ENCODE measurements around the gene LZTS2. TPM values are rescaled to one million over a fixed set of nuclear protein-coding genes. Genes with fewer than 3 reads are reported as not detected.
"Not testable (repeated sequence)": the region's sequence is repeated elsewhere in the genome, so short reads cannot be mapped to it uniquely, and the experiment has no call there.

The LZTS2 gene
- total RNA-seq, 2 experiments from 2014 or later = 12.6 to 12.7 TPM

DNA sequence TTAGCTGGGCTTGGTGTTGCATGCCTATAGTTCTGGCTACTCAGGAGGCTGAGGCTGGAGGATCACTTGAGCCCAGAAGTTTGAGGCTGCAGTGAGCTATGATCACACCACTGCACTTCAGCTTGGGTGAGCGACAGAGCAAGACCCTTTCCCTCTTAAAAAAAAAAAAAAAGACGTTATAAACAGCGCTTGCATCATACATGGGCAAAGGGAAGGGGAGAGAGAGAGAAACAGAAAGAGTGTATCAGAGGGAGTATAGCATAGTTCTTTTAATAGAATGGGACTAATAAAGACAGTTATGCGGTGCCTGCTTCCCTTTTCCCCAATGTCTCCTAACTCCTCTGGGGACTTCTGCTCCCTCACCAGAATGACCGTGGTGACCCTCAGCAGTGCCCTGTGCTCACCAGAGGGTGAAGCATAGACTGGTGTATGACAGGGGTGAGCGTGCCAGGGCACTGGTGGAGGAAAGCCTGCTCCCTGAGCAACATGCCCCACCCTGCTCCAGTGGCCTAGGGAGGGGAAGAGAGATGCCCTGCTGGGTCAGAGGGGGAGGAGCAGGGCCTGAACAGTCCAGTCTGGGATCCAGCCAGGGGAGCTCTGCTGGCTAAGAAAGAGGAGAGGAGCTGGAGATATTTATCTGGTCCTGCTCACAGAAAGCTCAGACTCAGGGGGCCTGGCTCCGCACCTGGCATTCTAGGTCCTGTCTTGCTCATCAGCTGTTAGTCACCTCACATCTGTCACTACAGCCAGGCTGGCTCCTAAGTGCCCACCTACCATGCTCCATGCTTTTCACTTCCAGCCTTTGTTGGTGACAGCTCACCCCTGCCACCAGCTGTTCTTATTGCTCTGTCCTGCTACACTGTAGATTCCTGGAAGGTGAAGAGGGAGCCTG lies 29.1 kb downstream of the LZTS2 start:
- no peak for DNase-seq
- no peaks in the 10 kb centered on the region for H3K36me3 Mint-ChIP-seq
- H3K27ac Mint-ChIP-seq = no peak overlapping the region
- CTCF ChIA-PET = interaction anchor here (0.8 to 20.6 kb wide), 7 partner anchors 11 to 34 kb away, joined by 3 to 402 read pairs (median 11); partner anchors contain the start of genes KAZALD1 and LZTS2
- ATAC-seq = no peak
- peaks cover 18% of the 10 kb centered on the region for H3K27me3 Mint-ChIP-seq
- peaks cover 13% of the 10 kb centered on the region for H3K4me1 Mint-ChIP-seq
- H3K4me3 Mint-ChIP-seq = no peak overlapping the region
- H3K9me3 Mint-ChIP-seq (ENCODE audit: low read depth) = no peaks in the 10 kb centered on the region

GRCh38 chr10:101029520-101030295 lies 30.1 kb downstream of the LZTS2 start:
- ATAC-seq (no peak), DNase-seq (no peak)
- H3K9me3 Mint-ChIP-seq (ENCODE audit: low read depth) = no peaks in the 10 kb centered on the region
- no peak overlapping the region for H3K4me3 Mint-ChIP-seq
- CTCF ChIA-PET = interaction anchor here (0.8 to 20.6 kb wide), 8 partner anchors 9 to 32 kb away, joined by 3 to 402 read pairs (median 38); partner anchors contain the start of genes KAZALD1 and LZTS2
- peaks cover 15% of the 10 kb centered on the region for H3K4me1 Mint-ChIP-seq
- no peak overlapping the region for H3K27ac Mint-ChIP-seq
- H3K27me3 Mint-ChIP-seq = peaks cover 18% of the 10 kb centered on the region
- H3K36me3 Mint-ChIP-seq = no peaks in the 10 kb centered on the region

- Mint-ChIP-seq H3K4me1 (peaks cover 15% of the 10 kb centered on the region), H3K4me3 (peak overlapping the region; percentile 85), H3K9me3 (ENCODE audit: low read depth) (no peaks in the 10 kb centered on the region), H3K36me3 (no peaks in the 10 kb centered on the region), H3K27me3 (peaks cover 18% of the 10 kb centered on the region), H3K27ac (peak overlapping the region; percentile 91)
- CTCF ChIA-PET = interaction anchor here (0.8 to 20.6 kb wide), 10 partner anchors 9 to 118 kb away, joined by 3 to 402 read pairs (median 20); partner anchors contain the start of genes KAZALD1, LZTS2 and SLF2
- ATAC-seq (no peak), DNase-seq (no peak)
These were observed 31.0 kb downstream of the LZTS2 start for GRCh38 chr10:101030496-101031127.

- H3K4me1 Mint-ChIP-seq = peaks cover 15% of the 10 kb centered on the region
These were observed 31.7 kb downstream of the LZTS2 start, which contains the start of the genes PDZD7 and SFXN3 for GRCh38 chr10:101031128-101031795. Gene PDZD7, minus strand, starts transcription at chr10:101031129. Its CDS starts 910 bp downstream, at chr10:101030219. Gene SFXN3, plus strand, starts transcription at chr10:101031234. Its CDS starts 3,461 bp downstream, at chr10:101034695.

GRCh38 chr10:101031796-101032636 lies 32.4 kb downstream of the LZTS2 start:
- peak overlapping the region; percentile 91 for H3K27ac Mint-ChIP-seq
- peak; percentile 87 for DNase-seq
- ATAC-seq = peak; percentile 61
- H3K4me1 Mint-ChIP-seq = peaks cover 15% of the 10 kb centered on the region
- H3K36me3 Mint-ChIP-seq = no peaks in the 10 kb centered on the region
- H3K4me3 Mint-ChIP-seq = peak overlapping the region; percentile 85
- H3K27me3 Mint-ChIP-seq = peaks cover 18% of the 10 kb centered on the region
- H3K9me3 Mint-ChIP-seq (ENCODE audit: low read depth) = no peaks in the 10 kb centered on the region
- CTCF ChIA-PET = interaction anchor here (0.5 to 20.6 kb wide), 11 partner anchors 11 to 1417 kb away, joined by 3 to 402 read pairs (median 12); partner anchors contain the start of genes KAZALD1, LZTS2 and SLF2

More at GRCh38 chr10:101031128-101031795, 31.7 kb downstream of the LZTS2 start, which contains the start of the genes PDZD7 and SFXN3:
- DNase-seq (peak; percentile 97), ATAC-seq (peak; percentile 89)
- Mint-ChIP-seq H3K27ac (peak within 1 kb of the TSS; percentile 91), H3K4me3 (peak within 1 kb of the TSS; percentile 85), H3K9me3 (ENCODE audit: low read depth) (no peaks in the 10 kb centered on the region), H3K27me3 (peaks cover 18% of the 10 kb centered on the region), H3K36me3 (no peaks in the 10 kb centered on the region)
- CTCF ChIA-PET = interaction anchor here (0.5 to 20.6 kb wide), 12 partner anchors 8 to 1416 kb away, joined by 3 to 402 read pairs (median 9); partner anchors contain the start of genes KAZALD1, LZTS2 and SLF2

DNA sequence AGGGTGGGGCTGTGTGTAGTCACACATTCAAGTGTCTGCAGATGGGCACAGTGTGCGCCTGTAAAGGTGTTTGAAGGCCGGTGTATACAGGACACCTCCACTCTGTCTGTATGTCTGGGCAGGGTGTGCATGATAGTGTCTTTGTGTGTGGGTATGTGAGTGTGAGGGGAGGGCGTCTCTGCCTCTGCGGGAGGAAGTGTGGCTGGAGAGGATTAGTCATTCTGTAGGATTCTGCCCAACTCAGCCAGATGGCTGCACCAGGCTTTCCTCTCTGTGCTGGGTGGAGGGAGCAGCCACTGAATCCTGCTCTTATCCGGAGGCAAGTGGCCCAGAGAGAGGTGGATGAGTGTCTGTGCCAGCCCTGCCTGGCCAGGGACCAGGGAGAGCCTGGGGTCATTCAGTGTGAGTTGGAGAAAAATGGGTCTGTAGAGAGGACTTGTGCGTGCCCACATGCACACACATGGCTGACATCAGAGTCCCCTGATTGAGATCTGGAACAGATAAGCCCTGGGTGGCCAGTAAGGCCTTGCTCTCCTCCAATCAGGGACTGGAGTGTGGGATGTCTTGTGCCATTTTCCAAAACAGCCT lies 33.1 kb downstream of the LZTS2 start:
- Mint-ChIP-seq H3K4me3 (peak overlapping the region; percentile 85), H3K4me1 (peaks cover 15% of the 10 kb centered on the region), H3K9me3 (ENCODE audit: low read depth) (no peaks in the 10 kb centered on the region), H3K27ac (peak overlapping the region; percentile 84), H3K27me3 (peaks cover 18% of the 10 kb centered on the region), H3K36me3 (peaks cover 2% of the 10 kb centered on the region)
- ATAC-seq (peak; percentile 49), DNase-seq (peak; percentile 78)
- CTCF ChIA-PET = interaction anchor here (1.0 to 20.6 kb wide), 10 partner anchors 10 to 120 kb away, joined by 3 to 402 read pairs (median 20); partner anchors contain the start of genes KAZALD1, LZTS2 and SLF2

GRCh38 chr10:101033276-101033675 lies 33.7 kb downstream of the LZTS2 start:
- CTCF ChIA-PET = interaction anchor here (3.5 to 20.6 kb wide), 5 partner anchors 9 to 109 kb away, joined by 12 to 402 read pairs (median 59); partner anchors contain the start of genes KAZALD1 and LZTS2
- H3K36me3 Mint-ChIP-seq = peaks cover 4% of the 10 kb centered on the region
- peak overlapping the region; percentile 26 for H3K27ac Mint-ChIP-seq
- peaks cover 15% of the 10 kb centered on the region for H3K4me1 Mint-ChIP-seq
- H3K27me3 Mint-ChIP-seq = peaks cover 14% of the 10 kb centered on the region
- ATAC-seq (no peak), DNase-seq (no peak)
- peak overlapping the region; percentile 41 for H3K4me3 Mint-ChIP-seq
- H3K9me3 Mint-ChIP-seq (ENCODE audit: low read depth) = no peaks in the 10 kb centered on the region

DNA sequence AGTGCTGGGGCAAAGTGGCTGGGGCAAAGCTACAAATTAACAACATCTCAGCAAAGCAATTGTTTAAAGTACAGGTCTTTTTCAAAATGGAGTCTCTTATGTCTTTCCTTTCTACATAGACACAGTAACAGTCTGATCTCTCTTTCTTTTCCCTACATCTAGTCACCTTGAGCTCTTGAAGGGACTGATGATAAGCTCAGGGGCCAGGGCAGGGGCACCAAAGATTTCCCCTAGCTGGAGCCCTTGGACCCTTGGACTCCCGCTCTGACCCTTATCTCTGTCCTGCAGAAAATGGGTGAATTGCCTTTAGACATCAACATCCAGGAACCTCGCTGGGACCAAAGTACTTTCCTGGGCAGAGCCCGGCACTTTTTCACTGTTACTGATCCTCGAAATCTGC lies 34.8 kb downstream of the LZTS2 start:
- not testable (repeated sequence) for ATAC-seq; H3K9me3 Mint-ChIP-seq (ENCODE audit: low read depth); H3K36me3 Mint-ChIP-seq; H3K27ac Mint-ChIP-seq; H3K4me3 Mint-ChIP-seq; H3K27me3 Mint-ChIP-seq; DNase-seq
- H3K4me1 Mint-ChIP-seq = peaks cover 15% of the 10 kb centered on the region
- CTCF ChIA-PET = interaction anchor here (1.0 to 20.6 kb wide), 5 partner anchors 9 to 28 kb away, joined by 3 to 402 read pairs (median 5); partner anchors contain the start of gene KAZALD1

GRCh38 chr10:101035314-101035713 lies 35.7 kb downstream of the LZTS2 start:
- Mint-ChIP-seq H3K36me3 (peaks cover 6% of the 10 kb centered on the region), H3K27ac (no peak overlapping the region), H3K27me3 (no peaks in the 10 kb centered on the region)

DNA sequence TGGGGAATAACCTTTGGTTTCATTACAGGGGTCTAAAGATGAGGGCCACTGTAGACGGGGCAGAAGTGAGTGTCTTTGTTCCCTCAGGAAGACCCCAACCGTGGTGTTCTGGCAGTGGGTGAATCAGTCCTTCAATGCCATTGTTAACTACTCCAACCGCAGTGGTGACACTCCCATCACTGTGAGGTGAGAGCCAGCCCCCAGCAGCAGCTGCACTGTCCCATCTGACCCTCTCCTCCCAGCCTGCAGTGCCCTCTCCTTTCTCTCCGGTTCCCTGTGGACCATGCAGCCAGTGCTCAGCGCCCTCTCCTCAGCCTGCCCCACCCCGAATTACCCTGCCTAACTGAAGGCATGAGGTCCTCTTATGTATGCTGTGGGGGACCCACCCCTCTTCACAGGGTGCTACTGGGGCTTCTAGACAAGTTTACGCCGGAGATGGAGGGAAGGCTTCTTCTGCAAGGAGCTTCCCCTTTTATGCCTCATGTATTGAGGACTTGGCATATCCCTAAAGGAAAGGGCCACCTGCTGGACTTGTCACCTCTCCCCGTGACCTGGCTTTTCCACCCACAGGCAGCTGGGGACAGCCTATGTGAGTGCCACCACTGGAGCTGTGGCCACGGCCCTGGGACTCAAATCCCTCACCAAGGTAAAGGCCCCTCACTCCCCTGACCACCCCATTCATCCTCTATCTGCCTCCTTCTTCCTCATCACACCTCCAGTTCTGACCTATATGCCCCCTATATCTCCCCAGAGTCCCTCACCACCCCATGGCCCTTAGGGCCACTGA lies 36.5 kb downstream of the LZTS2 start:
- peaks cover 6% of the 10 kb centered on the region for H3K36me3 Mint-ChIP-seq
- CTCF ChIA-PET = interaction anchor here (0.9 to 20.6 kb wide), 5 partner anchors 10 to 26 kb away, joined by 3 to 402 read pairs (median 7); partner anchors contain the start of gene KAZALD1
- ATAC-seq = no peak
- H3K4me1 Mint-ChIP-seq = peaks cover 16% of the 10 kb centered on the region
- H3K4me3 Mint-ChIP-seq = no peak overlapping the region
- H3K27ac Mint-ChIP-seq = no peak overlapping the region
- no peaks in the 10 kb centered on the region for H3K27me3 Mint-ChIP-seq
- DNase-seq = no peak
- no peaks in the 10 kb centered on the region for H3K9me3 Mint-ChIP-seq (ENCODE audit: low read depth)

More at GRCh38 chr10:101035314-101035713, 35.7 kb downstream of the LZTS2 start:
- ATAC-seq (no peak), DNase-seq (no peak)
- Mint-ChIP-seq H3K4me3 (no peak overlapping the region), H3K4me1 (peaks cover 15% of the 10 kb centered on the region), H3K9me3 (ENCODE audit: low read depth) (no peaks in the 10 kb centered on the region)
- CTCF ChIA-PET = interaction anchor here (1.4 to 20.6 kb wide), 4 partner anchors 11 to 27 kb away, joined by 3 to 402 read pairs (median 73); partner anchors contain the start of gene KAZALD1
